ENCODE data around the gene GULP1. TPM values are rescaled to one million over a fixed set of nuclear protein-coding genes. Genes with fewer than 3 reads are reported as not detected.

Gene GULP1
- total RNA-seq, 1 experiment from 2014 or later: 140 TPM

- H2AK5ac ChIP-seq (ENCODE audit: insufficient read length, low read length): no peak overlapping the region
- no peaks in the 10 kb centered on the region for H3K23me2 ChIP-seq (ENCODE audit: insufficient read length, low read depth, low read length, poor library complexity, severe bottlenecking)
- H3K27ac ChIP-seq (ENCODE audit: insufficient read length, low read depth, low read length): no peak overlapping the region
- peaks cover 4% of the 10 kb centered on the region; the same call in 1 of the 2 replicates for H3K79me2 ChIP-seq (ENCODE audit: insufficient read depth, low read length)
- H3K4me2 ChIP-seq (ENCODE audit: insufficient read depth, insufficient read length, low read length): no peak overlapping the region
- no peaks in the 10 kb centered on the region for H3K27me3 ChIP-seq (ENCODE audit: insufficient read depth, low read length)
- H2BK5ac ChIP-seq (ENCODE audit: insufficient read length, low read length): no peak overlapping the region
- no peak overlapping the region for H4K8ac ChIP-seq (replicated peaks; ENCODE audit: insufficient read length, low read depth, low read length)
- H4K20me1 ChIP-seq (ENCODE audit: control insufficient read depth, insufficient read depth, insufficient read length): no peaks in the 10 kb centered on the region
- Mint-ChIP-seq H3K4me1 (peaks cover 26 to 32% of the 10 kb centered on the region in 2 experiments), H3K9me3 (peaks cover 17 to 22% of the 10 kb centered on the region in 2 experiments), H3K4me3 (no peak overlapping the region), H3K27ac (peak overlapping the region in 1 of 3 experiments; percentile 65; a peak in 1 of 7 replicates), H3K27me3 (ENCODE audit: low read depth) (peaks cover 1% of the 10 kb centered on the region; the same call in 1 of the 2 replicates), H3K36me3 (ENCODE audit: insufficient read depth in 1 of 3, low read depth in 3 of 3) (peaks cover 25 to 55% (median 27%) of the 10 kb centered on the region in 3 experiments)
- WGBS (ENCODE audit: extremely low coverage, insufficient read length, low lambda C conversion rate): no CpG with 5 or more reads among the region's 5 CpGs
- H2AFZ ChIP-seq (ENCODE audit: low read length): no peak overlapping the region
- no peak overlapping the region for H3K4ac ChIP-seq (ENCODE audit: low read depth, low read length)
- H3K9ac ChIP-seq (ENCODE audit: extremely low read depth, insufficient read length, low read length): no peak overlapping the region
- H3K9me3 ChIP-seq (ENCODE audit: control insufficient read depth, low read depth, low read length): no peaks in the 10 kb centered on the region
- no peak overlapping the region for H3K14ac ChIP-seq (ENCODE audit: insufficient read depth, low read length)
- no peak overlapping the region for H4K5ac ChIP-seq (ENCODE audit: insufficient read length, low read depth, low read length)
- H2BK120ac ChIP-seq (ENCODE audit: low read depth, low read length, poor library complexity, severe bottlenecking): no peak overlapping the region
- H3K18ac ChIP-seq (ENCODE audit: insufficient read length, low read depth, low read length): no peak overlapping the region
- no peak for TF ChIP-seq CTCF (conservative IDR thresholded peaks at IDR 0.05)
- no peak overlapping the region for H4K91ac ChIP-seq (ENCODE audit: insufficient read length, low read depth, low read length)
- H2BK20ac ChIP-seq (ENCODE audit: low read depth, low read length, poor library complexity, severe bottlenecking): no peak overlapping the region
- H3K23ac ChIP-seq (ENCODE audit: insufficient read length, low read depth, low read length): no peak overlapping the region
- H2BK12ac ChIP-seq (ENCODE audit: insufficient read length, low read depth, low read length): no peak overlapping the region
- peak; percentile 38 for DNase-seq
- no peak overlapping the region for H3T11ph ChIP-seq (ENCODE audit: low read length)
- peaks cover 4% of the 10 kb centered on the region; the same call in 1 of the 2 replicates for H3K4me1 ChIP-seq (ENCODE audit: insufficient read depth, low read length)
- H2BK15ac ChIP-seq (ENCODE audit: low read depth, low read length): no peak overlapping the region
- H3K79me1 ChIP-seq (ENCODE audit: insufficient read depth, low read depth, low read length, poor library complexity, severe bottlenecking): peaks cover 3% of the 10 kb centered on the region
- H3K56ac ChIP-seq (ENCODE audit: insufficient read length, low read depth, low read length): no peak overlapping the region
These were observed 119.0 kb downstream of the GULP1 start for GRCh38 chr2:188410504-188411235.
